Mesenchymal stem cell (in vitro differentiated cells and primary cell): ENCODE measurements around the gene LRRC17.

ENCODE experiments used
- DNase-seq: peaks from one replicate; pipeline ENCODE4 v3.0.0-alpha.2; 2013
- H2AFZ ChIP-seq: one replicate; pipeline ENCODE4 v1.6.1; 2013; ENCODE audit warnings: low read depth, mild to moderate bottlenecking, control low read depth, inconsistent platforms, low read length, moderate library complexity
- H2AK5ac ChIP-seq: 2 replicates; pipeline ENCODE4 v1.6.1; 2013; ENCODE audit warnings: low read length, moderate library complexity, mild to moderate bottlenecking, inconsistent platforms; ENCODE audit not compliant: severe bottlenecking
- H2BK120ac ChIP-seq: one replicate; pipeline ENCODE4 v1.6.1; 2013; ENCODE audit warnings: low read depth, mild to moderate bottlenecking, inconsistent platforms, low read length, moderate library complexity
- H2BK12ac ChIP-seq, 2 experiments: one replicate each; pipeline ENCODE4 v1.6.1; 2013; ENCODE audit warnings: inconsistent platforms in 2 of 2, low read length in 2 of 2, mild to moderate bottlenecking in 2 of 2, moderate library complexity in 2 of 2, control low read depth in 1 of 2
- H2BK15ac ChIP-seq: one replicate; pipeline ENCODE4 v1.6.1; 2013; ENCODE audit warnings: mild to moderate bottlenecking, low read depth, inconsistent platforms; ENCODE audit not compliant: poor library complexity, severe bottlenecking
- H2BK5ac ChIP-seq: 2 replicates; pipeline ENCODE4 v1.6.1; 2013; ENCODE audit warnings: low read depth, mild to moderate bottlenecking, low read length, control low read depth, inconsistent platforms; ENCODE audit not compliant: poor library complexity, severe bottlenecking
- H3K14ac ChIP-seq, 2 experiments: one replicate each; pipeline ENCODE4 v1.6.1; 2013; ENCODE audit warnings: inconsistent platforms in 2 of 2, low read length in 2 of 2, control low read depth in 1 of 2, mild to moderate bottlenecking in 1 of 2, moderate library complexity in 1 of 2
- H3K18ac ChIP-seq, 2 experiments: one replicate each; pipeline ENCODE4 v1.6.1; 2013; ENCODE audit warnings: inconsistent platforms in 2 of 2, low read length in 2 of 2, control low read depth in 1 of 2, low read depth in 1 of 2, mild to moderate bottlenecking in 1 of 2
- H3K23ac ChIP-seq, 2 experiments: one replicate each; pipeline ENCODE4 v1.6.1; 2013; ENCODE audit warnings: inconsistent platforms in 2 of 2, low read length in 2 of 2, mild to moderate bottlenecking in 2 of 2, moderate library complexity in 2 of 2, control low read depth in 1 of 2
- H3K27ac ChIP-seq: 2 replicates; pipeline ENCODE4 v1.5.1; 2013; ENCODE audit warnings: mild to moderate bottlenecking, moderate library complexity, low read length, control low read depth, inconsistent platforms; ENCODE audit not compliant: poor library complexity, severe bottlenecking
- H3K27me3 ChIP-seq, 2 experiments: 2 replicates each; pipeline versions ENCODE4 v1.6.1 to v1.7.0; 2013; ENCODE audit warnings: low read length in 2 of 2, mild to moderate bottlenecking in 2 of 2, moderate library complexity in 2 of 2, control low read depth in 1 of 2, inconsistent platforms in 1 of 2; ENCODE audit not compliant: control insufficient read depth in 1 of 2, insufficient read depth in 1 of 2
- H3K36me3 ChIP-seq, 2 experiments: 2 replicates each; pipeline versions ENCODE4 v1.6.1 to v1.7.0; 2013; ENCODE audit warnings: low read length in 2 of 2, control low read depth in 1 of 2, inconsistent platforms in 1 of 2, low read depth in 1 of 2, mild to moderate bottlenecking in 1 of 2; ENCODE audit not compliant: insufficient read depth in 2 of 2, control insufficient read depth in 1 of 2
- H3K4ac ChIP-seq, 2 experiments: one replicate each; pipeline ENCODE4 v1.6.1; 2013; ENCODE audit warnings: inconsistent platforms in 2 of 2, low read length in 2 of 2, mild to moderate bottlenecking in 2 of 2, moderate library complexity in 2 of 2, control low read depth in 1 of 2, low read depth in 1 of 2
- H3K4me1 ChIP-seq: 2 replicates; pipeline ENCODE4 v1.6.1; 2013; ENCODE audit warnings: low read depth, low read length, control low read depth; ENCODE audit not compliant: control insufficient read depth, insufficient read depth
- H3K4me2 ChIP-seq: 2 replicates; pipeline ENCODE4 v1.6.1; 2013; ENCODE audit warnings: low read length, mild to moderate bottlenecking, inconsistent platforms; ENCODE audit not compliant: poor library complexity, severe bottlenecking
- H3K4me3 ChIP-seq, 2 experiments: 2 replicates each; pipeline versions ENCODE4 v1.5.1 to v1.7.0; 2013; ENCODE audit warnings: low read length in 2 of 2, mild to moderate bottlenecking in 2 of 2, control low read depth in 1 of 2, low read depth in 1 of 2; ENCODE audit not compliant: insufficient read depth in 1 of 2
- H3K79me1 ChIP-seq: replicated peaks from 2 replicates; pipeline ENCODE4 v1.6.1; 2013; ENCODE audit warnings: mild to moderate bottlenecking, control low read depth, low read length, inconsistent platforms; ENCODE audit not compliant: poor library complexity, severe bottlenecking
- H3K9ac ChIP-seq: 2 replicates; pipeline ENCODE4 v1.7.0; 2013; ENCODE audit warnings: mild to moderate bottlenecking, low read length, moderate library complexity
- H3K9me3 ChIP-seq: 2 replicates; pipeline ENCODE4 v1.7.0; 2013; ENCODE audit warnings: mild to moderate bottlenecking, low read length; ENCODE audit not compliant: control insufficient read depth
- H4K8ac ChIP-seq: one replicate; pipeline ENCODE4 v1.6.1; 2013; ENCODE audit warnings: inconsistent platforms, mild to moderate bottlenecking, low read length, moderate library complexity
- H4K91ac ChIP-seq: one replicate; pipeline ENCODE4 v1.6.1; 2013; ENCODE audit warnings: mild to moderate bottlenecking, low read length, inconsistent platforms
- WGBS: methylation state at CpG from one replicate; pipeline ENCODE4 v1.1.7; 2013; ENCODE audit warnings: mixed read lengths; 5-methylcytosine and 5-hydroxymethylcytosine counted together

The LRRC17 gene

DNA sequence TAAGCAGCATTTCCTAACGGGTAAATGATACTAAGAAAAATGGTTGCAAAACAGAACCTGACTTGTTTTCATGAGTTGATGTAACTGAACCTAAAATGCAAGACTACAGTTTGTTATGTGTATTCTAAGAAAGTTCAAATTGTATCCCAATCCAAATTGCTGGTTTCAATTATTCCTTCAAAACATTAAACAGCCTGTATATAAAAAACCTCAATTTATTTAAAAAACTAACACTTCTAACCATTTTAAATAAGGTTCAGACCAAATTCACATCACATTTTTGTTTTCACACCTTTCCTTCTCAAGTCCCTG, 80.9 kb downstream of the LRRC17 start:
- DNase-seq = no peak
- no peak overlapping the region for H3K4me3 ChIP-seq
- peaks cover 8% of the 10 kb centered on the region for H3K4me1 ChIP-seq
- H2BK120ac ChIP-seq = no peak overlapping the region
- H3K9ac ChIP-seq = no peak overlapping the region
- H3K14ac ChIP-seq = no peak overlapping the region
- WGBS = no CpG with 5 or more reads among the region's 1 CpG
- no peaks in the 10 kb centered on the region for H3K36me3 ChIP-seq
- no peak overlapping the region for H3K4ac ChIP-seq
- no peak overlapping the region for H4K91ac ChIP-seq
- no peak overlapping the region for H3K18ac ChIP-seq
- no peak overlapping the region for H2AK5ac ChIP-seq
- no peak overlapping the region for H4K8ac ChIP-seq
- no peak overlapping the region for H3K4me2 ChIP-seq
- no peak overlapping the region for H3K23ac ChIP-seq
- no peak overlapping the region for H2BK5ac ChIP-seq
- H2BK12ac ChIP-seq = no peak overlapping the region
- H3K27ac ChIP-seq = peak overlapping the region; percentile 50
- H3K27me3 ChIP-seq = no peaks in the 10 kb centered on the region
- no peak overlapping the region for H2AFZ ChIP-seq
- no peaks in the 10 kb centered on the region for H3K9me3 ChIP-seq
- no peaks in the 10 kb centered on the region for H3K79me1 ChIP-seq
- H2BK15ac ChIP-seq = no peak overlapping the region

DNA sequence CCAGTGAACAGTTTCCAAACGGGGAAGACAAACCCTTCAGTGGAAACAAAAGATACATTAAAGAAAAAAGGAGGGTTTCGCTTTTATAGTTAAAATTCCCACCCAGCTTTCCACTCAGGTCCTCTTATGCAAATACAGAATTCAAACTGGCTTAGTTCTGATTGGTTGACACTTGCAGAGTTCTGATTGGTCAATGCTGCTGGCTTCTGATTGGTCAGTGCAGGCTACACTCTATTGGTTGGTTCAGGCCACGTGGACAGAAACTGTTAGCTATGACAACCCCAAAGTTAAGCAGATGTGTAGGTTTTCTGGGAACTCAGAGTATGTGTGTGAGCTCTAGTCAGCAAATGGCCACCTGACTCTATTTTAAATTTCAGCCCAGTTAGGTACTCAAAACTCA, 81.8 kb downstream of the LRRC17 start:
- H3K4me3 ChIP-seq = no peak overlapping the region
- no peak overlapping the region for H2BK15ac ChIP-seq
- H4K8ac ChIP-seq = no peak overlapping the region
- no peak overlapping the region for H3K9ac ChIP-seq
- H3K27me3 ChIP-seq = no peaks in the 10 kb centered on the region
- H2BK120ac ChIP-seq = no peak overlapping the region
- no peak overlapping the region for H3K14ac ChIP-seq
- no peaks in the 10 kb centered on the region for H3K79me1 ChIP-seq
- no peak overlapping the region for H2BK12ac ChIP-seq
- no peaks in the 10 kb centered on the region for H3K9me3 ChIP-seq
- no peak overlapping the region for H2BK5ac ChIP-seq
- H3K18ac ChIP-seq = no peak overlapping the region
- H3K23ac ChIP-seq = no peak overlapping the region
- DNase-seq = no peak
- no peak overlapping the region for H3K4me2 ChIP-seq
- no peak overlapping the region for H3K27ac ChIP-seq
- no peak overlapping the region for H3K4ac ChIP-seq
- peaks cover 8% of the 10 kb centered on the region for H3K4me1 ChIP-seq
- H3K36me3 ChIP-seq = no peaks in the 10 kb centered on the region
- 97% methylated on average over 3 of the region's 3 CpGs for WGBS
- H2AFZ ChIP-seq = no peak overlapping the region
- no peak overlapping the region for H2AK5ac ChIP-seq
- H4K91ac ChIP-seq = no peak overlapping the region
